Measurements from ENCODE around the gene LHFPL3.

LHFPL3 gene

DNA sequence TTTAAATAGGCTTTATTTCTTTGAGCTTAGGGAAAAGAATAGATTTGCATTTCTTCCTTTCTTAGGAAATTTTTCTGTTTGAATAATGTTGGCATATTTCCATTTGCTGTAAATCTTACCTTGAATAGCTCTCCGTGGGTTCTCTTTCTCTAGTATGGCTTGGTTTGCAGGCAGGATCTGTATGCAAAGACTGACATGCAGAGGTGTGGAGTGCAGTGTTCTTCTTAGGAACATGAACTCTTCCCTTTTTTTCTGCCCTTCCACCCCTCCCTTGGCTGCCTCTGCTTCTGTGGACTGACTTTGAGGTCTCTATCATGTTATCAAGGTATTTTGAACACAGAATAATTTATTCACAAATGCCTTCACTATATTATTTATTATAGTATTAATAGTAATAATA lies 222.8 kb downstream of the LHFPL3 start:
- TF ChIP-seq, protein P1, sequence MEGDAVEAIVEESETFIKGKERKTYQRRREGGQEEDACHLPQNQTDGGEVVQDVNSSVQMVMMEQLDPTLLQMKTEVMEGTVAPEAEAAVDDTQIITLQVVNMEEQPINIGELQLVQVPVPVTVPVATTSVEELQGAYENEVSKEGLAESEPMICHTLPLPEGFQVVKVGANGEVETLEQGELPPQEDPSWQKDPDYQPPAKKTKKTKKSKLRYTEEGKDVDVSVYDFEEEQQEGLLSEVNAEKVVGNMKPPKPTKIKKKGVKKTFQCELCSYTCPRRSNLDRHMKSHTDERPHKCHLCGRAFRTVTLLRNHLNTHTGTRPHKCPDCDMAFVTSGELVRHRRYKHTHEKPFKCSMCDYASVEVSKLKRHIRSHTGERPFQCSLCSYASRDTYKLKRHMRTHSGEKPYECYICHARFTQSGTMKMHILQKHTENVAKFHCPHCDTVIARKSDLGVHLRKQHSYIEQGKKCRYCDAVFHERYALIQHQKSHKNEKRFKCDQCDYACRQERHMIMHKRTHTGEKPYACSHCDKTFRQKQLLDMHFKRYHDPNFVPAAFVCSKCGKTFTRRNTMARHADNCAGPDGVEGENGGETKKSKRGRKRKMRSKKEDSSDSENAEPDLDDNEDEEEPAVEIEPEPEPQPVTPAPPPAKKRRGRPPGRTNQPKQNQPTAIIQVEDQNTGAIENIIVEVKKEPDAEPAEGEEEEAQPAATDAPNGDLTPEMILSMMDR (IDR thresholded peaks at IDR 0.05): no peak

DNA sequence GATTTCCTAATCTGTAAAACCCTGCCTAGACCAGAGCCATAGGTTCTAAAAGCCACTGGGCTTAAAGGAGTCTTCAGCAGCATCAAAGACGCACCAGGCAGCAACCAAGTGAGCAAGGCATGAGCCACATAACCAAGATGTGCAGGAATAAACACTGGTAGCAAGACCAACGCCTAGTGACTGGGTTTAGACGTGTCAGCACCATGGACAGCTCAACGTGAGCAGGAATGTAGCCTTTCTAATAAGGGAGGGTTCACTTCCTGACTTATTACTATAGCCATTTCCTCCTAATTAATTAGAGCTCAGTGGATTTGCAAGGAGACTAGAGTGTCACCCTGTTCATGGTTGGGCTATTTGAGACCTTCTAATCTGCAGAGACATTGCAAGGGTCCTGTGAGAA lies 223.7 kb downstream of the LHFPL3 start:
- TF ChIP-seq, protein P1 (IDR thresholded peaks at IDR 0.05): no peak

DNA sequence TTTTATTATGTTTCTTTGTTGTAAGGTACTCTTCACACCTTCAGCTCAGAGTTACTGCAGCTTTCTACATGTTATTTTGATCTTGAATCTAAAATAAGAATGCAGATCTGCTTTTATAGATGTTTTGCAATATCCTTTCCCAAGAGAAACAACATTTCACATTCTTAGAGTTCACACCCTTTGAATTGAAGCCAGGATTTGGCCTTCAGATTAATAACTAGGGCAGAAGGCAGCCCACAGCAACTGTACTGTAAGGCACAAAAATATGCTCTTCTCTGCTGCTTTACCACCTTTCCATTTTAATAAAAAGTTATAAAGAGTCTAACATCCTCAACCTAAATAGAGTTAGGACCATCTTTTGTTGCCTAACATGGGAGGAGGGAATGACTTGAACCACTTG lies 224.7 kb downstream of the LHFPL3 start:
- TF ChIP-seq, protein P1 (IDR thresholded peaks at IDR 0.05): no peak

DNA sequence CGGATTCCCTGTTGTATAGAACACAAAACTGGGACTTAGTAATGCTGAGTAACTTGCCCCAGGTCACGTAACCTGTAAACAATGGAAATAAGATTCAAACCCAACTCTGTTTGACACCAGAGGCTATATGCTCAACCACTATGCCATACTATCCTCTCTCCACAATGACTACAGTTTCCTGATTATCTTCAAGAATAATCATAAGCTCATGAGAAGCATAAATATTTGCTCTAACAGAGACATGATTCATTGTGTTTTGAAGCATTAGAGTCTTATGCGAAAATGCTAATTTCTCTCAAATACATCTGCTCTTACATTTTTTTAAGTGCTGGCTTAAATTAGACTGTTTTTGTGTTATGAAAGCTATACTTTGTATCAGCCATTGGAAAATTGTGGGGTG lies 241.3 kb downstream of the LHFPL3 start:
- TF ChIP-seq, protein P1 (IDR thresholded peaks at IDR 0.05): no peak

DNA sequence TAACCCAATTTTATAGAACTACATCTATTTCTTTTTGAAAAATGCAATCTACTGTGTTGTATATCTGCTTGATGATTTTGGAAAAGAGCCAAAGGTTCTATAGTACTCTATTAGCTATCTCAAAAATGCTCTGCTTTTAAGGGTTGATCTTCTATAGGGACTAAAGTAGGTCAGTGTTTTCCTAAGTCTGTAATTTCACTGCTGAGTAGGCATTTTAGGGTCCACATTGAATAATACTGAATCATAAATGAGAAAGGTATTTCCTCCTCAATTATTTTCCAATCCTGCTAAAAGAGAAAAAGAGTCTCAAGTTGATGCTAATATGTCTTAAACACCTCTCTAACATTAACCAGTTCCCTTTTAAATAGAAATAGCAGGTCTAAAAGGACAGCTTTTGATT lies 244.2 kb downstream of the LHFPL3 start:
- TF ChIP-seq, protein P1 (IDR thresholded peaks at IDR 0.05): no peak

DNA sequence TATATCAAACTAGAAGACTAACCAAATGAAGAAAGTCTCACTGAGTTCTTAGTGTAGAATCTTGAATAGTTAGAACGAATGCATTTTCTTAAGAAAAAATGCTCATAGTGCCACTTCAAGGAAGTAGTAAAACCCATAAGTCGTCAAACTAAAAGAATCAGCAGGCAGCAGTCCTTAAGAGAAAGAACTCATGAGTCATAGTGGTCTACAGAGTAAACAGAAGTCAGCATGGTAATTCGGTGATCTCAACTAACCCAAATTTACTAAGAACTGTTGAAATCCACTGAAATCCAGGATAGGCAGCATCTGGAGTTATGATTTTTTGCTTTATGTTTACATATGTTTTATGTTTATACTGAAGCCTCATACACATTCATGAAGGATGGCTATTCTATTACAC lies 256.2 kb downstream of the LHFPL3 start:
- TF ChIP-seq, protein P1 (IDR thresholded peaks at IDR 0.05): no peak

DNA sequence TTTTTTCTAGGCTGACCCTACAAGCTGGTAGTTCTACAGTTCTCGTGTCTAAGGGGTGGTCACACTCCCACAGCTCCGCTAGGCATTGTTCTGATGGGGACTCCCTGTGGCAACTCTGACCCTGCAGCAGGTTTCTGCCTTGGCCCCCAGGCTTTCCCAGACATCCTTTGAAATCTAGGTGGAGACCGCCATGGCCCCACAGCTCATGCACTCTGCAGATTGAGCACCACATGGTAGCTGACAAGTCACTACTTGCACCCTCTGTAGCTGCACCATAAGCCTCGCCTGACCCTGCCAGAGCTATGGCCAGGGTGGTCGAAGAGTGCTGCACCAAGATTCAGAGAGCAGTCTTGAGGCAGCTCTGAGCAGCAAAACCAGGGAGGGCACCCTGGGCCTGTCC lies 275.6 kb downstream of the LHFPL3 start:
- TF ChIP-seq, protein P1 (IDR thresholded peaks at IDR 0.05): no peak

DNA sequence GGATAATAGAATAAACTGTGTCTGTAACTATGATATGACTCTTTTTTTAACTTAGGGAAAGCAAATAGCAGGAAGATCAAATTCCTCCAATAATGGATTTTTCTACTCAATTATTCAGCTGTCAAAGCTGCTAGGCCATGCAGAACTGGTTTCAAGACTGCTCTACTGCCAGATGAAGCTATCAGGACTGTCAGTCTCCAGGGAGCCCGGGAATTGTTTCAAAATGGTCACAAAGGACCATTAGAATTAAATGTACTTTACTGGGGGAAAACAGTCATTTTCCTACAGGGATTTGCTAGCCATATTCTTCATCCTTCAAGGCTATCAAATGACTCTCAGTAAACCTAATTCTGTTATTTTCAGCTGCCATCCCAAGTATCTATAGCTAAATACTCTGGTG lies 276.3 kb downstream of the LHFPL3 start:
- TF ChIP-seq, protein P1 (IDR thresholded peaks at IDR 0.05): no peak
